Left renal cortex interstitium (tissue), 4 donors: Measurements from ENCODE around the gene GP1BB. TPM values are rescaled to one million over a fixed set of nuclear protein-coding genes. Genes with fewer than 3 reads are reported as not detected.
"Not testable (repeated sequence)": the region's sequence is repeated elsewhere in the genome, so short reads cannot be mapped to it uniquely, and the experiment has no call there.

Source experiments
- DNase-seq, 4 donors: peaks; one replicate each; pipeline ENCODE4 v3.0.0-alpha.2; 2013; ENCODE audit warnings: low read depth in 4 of 4, low spot score in 2 of 4, missing footprints in 1 of 4
- polyA plus RNA-seq, 4 donors: library from polyadenylated mRNA; unstranded; fragments of 120-200 nt; gene quantifications; one replicate each; pipeline ENCODE4 v1.2.1, GENCODE V29; 2013; ENCODE audit not compliant: insufficient read length in 4 of 4

GP1BB gene
- polyA plus RNA-seq, 4 donors: 3.0 to 6.5 (median 4.2) TPM

GRCh38 chr22:19693581-19693980, 29.8 kb upstream of the GP1BB start:
- no peak for DNase-seq

GRCh38 chr22:19693981-19694670, 29.2 kb upstream of the GP1BB start:
- DNase-seq: no peak

GRCh38 chr22:19694696-19695095, 28.6 kb upstream of the GP1BB start:
- DNase-seq: no peak

GRCh38 chr22:19696504-19697276, 26.6 kb upstream of the GP1BB start:
- no peak for DNase-seq

- not testable (repeated sequence) for DNase-seq
Measured at GRCh38 chr22:19697871-19698270, 25.5 kb upstream of the GP1BB start.

- DNase-seq: no peak
Measured at GRCh38 chr22:19700790-19701419, 22.4 kb upstream of the GP1BB start.

GRCh38 chr22:19701420-19702145, 21.8 kb upstream of the GP1BB start:
- no peak for DNase-seq

- DNase-seq: no peak
Measured at GRCh38 chr22:19703869-19704268, 19.5 kb upstream of the GP1BB start.

- DNase-seq: no peak
Measured at GRCh38 chr22:19704355-19705015, 18.9 kb upstream of the GP1BB start.

- no peak for DNase-seq
Measured at GRCh38 chr22:19705181-19705934, 18.0 kb upstream of the GP1BB start.

- no peak for DNase-seq
Measured at GRCh38 chr22:19706661-19707151, 16.6 kb upstream of the GP1BB start.

- DNase-seq: no peak
Measured at GRCh38 chr22:19707347-19708290, 15.7 kb upstream of the GP1BB start.

GRCh38 chr22:19708321-19709011, 14.9 kb upstream of the GP1BB start:
- no peak for DNase-seq

GRCh38 chr22:19709063-19709769, 14.1 kb upstream of the GP1BB start:
- DNase-seq: no peak

GRCh38 chr22:19710020-19710768, 13.1 kb upstream of the GP1BB start:
- DNase-seq: no peak

- no peak for DNase-seq
Measured at GRCh38 chr22:19710769-19711106, 12.6 kb upstream of the GP1BB start.

- no peak for DNase-seq
Measured at GRCh38 chr22:19713245-19713644, 10.1 kb upstream of the GP1BB start.
